SIG-M5 treated with dmso at 0.1 percent for 504 hours (cell line): ENCODE data around the gene FAT1.
"Not testable (repeated sequence)": the region's sequence is repeated elsewhere in the genome, so short reads cannot be mapped to it uniquely, and the experiment has no call there.

Experiments used
- DNase-seq: peaks from one replicate; lab custom pipeline; 2025; ENCODE audit not compliant: unreplicated experiment; lab: John Stamatoyannopoulos, UW

Gene FAT1

GRCh38 chr4:186723292-186724057 lies at the start of gene FAT1:
FAT1 (minus strand) TSS chr4:186723856; CDS start chr4:186709827, 14,029 bp downstream.
- no peak for DNase-seq

- no peak for DNase-seq
These were observed 49.4 kb upstream of the FAT1 start for GRCh38 chr4:186772936-186773487.

GRCh38 chr4:186771624-186772023 lies 48.0 kb upstream of the FAT1 start:
- DNase-seq: no peak

- no peak for DNase-seq
These were observed 47.0 kb upstream of the FAT1 start for GRCh38 chr4:186770481-186771175.

GRCh38 chr4:186767794-186768193 lies 44.1 kb upstream of the FAT1 start:
- DNase-seq: no peak

- no peak for DNase-seq
These were observed 42.3 kb upstream of the FAT1 start for GRCh38 chr4:186765673-186766546.

GRCh38 chr4:186765138-186765537 lies 41.5 kb upstream of the FAT1 start:
- no peak for DNase-seq

GRCh38 chr4:186764457-186764856 lies 40.8 kb upstream of the FAT1 start:
- DNase-seq: no peak

- no peak for DNase-seq
These were observed 39.2 kb upstream of the FAT1 start for GRCh38 chr4:186762865-186763264.

GRCh38 chr4:186762361-186762760 lies 38.7 kb upstream of the FAT1 start:
- no peak for DNase-seq

- not testable (repeated sequence) for DNase-seq
These were observed 38.3 kb upstream of the FAT1 start for GRCh38 chr4:186761956-186762355.

GRCh38 chr4:186761393-186761792 lies 37.7 kb upstream of the FAT1 start:
- DNase-seq: no peak

- DNase-seq: no peak
These were observed 36.9 kb upstream of the FAT1 start for GRCh38 chr4:186760576-186760975.

- no peak for DNase-seq
These were observed 36.3 kb upstream of the FAT1 start for GRCh38 chr4:186759990-186760389.

GRCh38 chr4:186758929-186759682 lies 35.5 kb upstream of the FAT1 start:
- DNase-seq: no peak

- no peak for DNase-seq
These were observed 34.2 kb upstream of the FAT1 start for GRCh38 chr4:186757696-186758355.

GRCh38 chr4:186756550-186756949 lies 32.9 kb upstream of the FAT1 start:
- not testable (repeated sequence) for DNase-seq

GRCh38 chr4:186755550-186756519 lies 32.2 kb upstream of the FAT1 start:
- DNase-seq: no peak

GRCh38 chr4:186754976-186755375 lies 31.3 kb upstream of the FAT1 start:
- DNase-seq: no peak
